Hepatocyte (in vitro differentiated cells): Measurements from ENCODE around the gene SLC47A2.

Experiments used
- CTCF ChIP-seq: fragments of 200-600 bp; sonication (generic); IDR thresholded peaks from 2 replicates; pipeline ENCODE4 v1.5.1; 2016; ENCODE audit warnings: antibody characterized with exemption, mild to moderate bottlenecking; ENCODE audit not compliant: poor library complexity
- EZH2 ChIP-seq: fragments of 200-600 bp; sonication (generic); IDR thresholded peaks from 2 replicates; pipeline ENCODE4 v1.6.1; 2016; ENCODE audit warnings: antibody characterized with exemption, mild to moderate bottlenecking, borderline replicate concordance

- TF ChIP-seq CTCF, result no peak
- TF ChIP-seq EZH2, result no peak
Observed at GRCh38 chr17:19755392-19755791, 39.0 kb upstream of the SLC47A2 start.
